ENCODE measurements around the gene NELL1.

The NELL1 gene

GRCh38 chr11:20668844-20669819 lies at the start of gene NELL1:
TSS of gene NELL1 (plus strand) at chr11:20669586.
- in situ Hi-C loops (cut with MboI; ENCODE audit: low sequenced_read_pairs) = no loop called here

- in situ Hi-C loops (cut with MboI; ENCODE audit: low sequenced_read_pairs) = no loop called here
Measured at GRCh38 chr11:20620988-20621387, 48.4 kb upstream of the NELL1 start.

DNA sequence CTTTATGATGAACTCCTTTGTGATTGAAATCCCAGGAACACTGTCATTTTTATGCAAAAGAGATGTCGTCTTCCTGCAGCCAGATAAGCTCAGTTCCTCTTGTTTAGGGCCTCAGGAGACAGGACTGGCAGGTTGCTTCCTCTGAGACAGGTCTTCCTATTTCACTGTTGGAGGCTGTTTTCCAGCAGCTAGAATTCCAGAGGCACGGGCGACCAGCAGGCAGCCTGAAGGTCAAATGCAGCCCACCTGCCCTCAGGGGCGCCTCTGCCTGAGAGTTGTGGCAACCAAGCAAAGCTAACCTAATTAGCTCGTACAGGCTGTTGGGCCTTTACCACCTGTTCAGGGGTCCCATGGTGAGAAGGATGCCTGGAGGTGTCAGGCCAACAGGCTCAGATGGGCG lies 47.7 kb upstream of the NELL1 start:
- in situ Hi-C loops (cut with MboI; ENCODE audit: low sequenced_read_pairs) = no loop called here

DNA sequence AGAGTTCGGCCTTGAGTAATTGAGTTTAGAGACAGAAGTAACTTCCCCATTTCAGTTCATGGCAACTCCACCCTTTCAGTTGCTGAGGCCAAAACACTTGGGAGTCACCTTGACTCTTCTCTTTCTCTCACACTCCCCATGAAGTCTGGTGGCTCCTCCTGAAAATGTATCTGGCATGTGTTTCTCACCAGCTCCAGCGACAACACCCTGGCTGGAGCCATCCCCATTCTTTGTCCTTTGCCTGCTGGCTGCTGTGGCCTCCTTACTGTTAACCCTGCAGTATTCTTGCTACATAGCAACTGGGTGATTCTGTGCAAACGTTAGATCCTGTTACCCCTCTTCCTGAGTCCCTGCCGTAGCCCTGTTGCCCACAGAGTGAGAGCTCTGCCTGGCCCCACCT lies 46.1 kb upstream of the NELL1 start:
- in situ Hi-C loops (cut with MboI; ENCODE audit: low sequenced_read_pairs) = no loop called here

DNA sequence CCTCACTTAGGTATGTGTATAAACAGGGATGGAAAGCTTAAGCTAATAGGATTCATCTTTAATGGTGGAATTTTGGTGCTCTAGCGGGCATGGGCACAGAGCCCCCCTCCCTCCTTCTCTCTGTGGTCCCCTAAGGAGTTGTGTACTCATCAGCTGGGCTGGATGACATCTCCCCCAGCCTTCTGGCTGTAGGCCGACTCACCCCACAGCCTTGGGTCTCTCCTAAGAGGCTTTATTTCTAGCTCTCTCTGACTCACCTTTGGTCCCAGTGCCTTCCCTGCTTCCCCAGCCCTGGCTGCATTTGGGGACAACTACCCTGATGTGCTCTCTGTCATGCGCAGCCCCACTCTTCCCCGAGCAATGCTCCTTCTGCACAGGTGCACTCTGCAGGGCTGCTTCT lies 43.1 kb upstream of the NELL1 start:
- in situ Hi-C loops (cut with MboI; ENCODE audit: low sequenced_read_pairs) = no loop called here

DNA sequence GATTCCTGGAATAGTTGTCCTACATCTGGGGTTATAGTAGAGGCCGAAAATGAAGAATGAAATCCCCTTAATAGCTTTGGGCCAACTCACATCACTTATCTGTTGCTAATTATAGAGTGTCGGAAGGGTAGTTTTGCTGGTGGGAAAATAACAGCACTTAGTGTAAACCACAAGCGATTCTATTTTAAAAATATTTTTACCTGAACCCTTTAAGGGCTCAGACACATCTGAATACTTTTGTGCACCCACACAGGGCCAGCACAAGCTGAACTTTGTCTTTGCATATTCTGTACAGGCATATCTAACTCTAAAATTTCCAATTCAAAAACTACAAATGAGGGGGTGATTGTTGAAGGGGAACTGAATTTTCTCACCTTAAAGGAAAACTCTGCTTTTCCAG lies 42.4 kb upstream of the NELL1 start:
- in situ Hi-C loops (cut with MboI; ENCODE audit: low sequenced_read_pairs) = no loop called here

DNA sequence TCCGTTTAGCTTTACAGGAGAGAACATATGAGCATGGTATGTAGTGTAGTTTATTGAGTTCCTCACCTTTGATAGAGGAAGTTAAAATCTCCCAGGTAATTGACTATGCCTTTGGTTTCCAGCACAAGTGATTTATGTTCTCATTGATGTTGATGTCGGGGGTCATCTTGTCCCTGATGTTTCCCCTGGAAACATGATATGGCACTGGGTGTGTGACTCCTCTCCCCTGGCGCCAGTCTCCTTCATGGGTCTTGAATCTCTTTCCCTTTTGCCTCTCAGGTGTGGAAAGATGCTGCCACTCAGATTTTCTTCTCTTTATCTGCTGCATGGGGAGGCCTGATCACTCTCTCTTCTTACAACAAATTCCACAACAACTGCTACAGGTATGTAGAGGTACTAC lies 41.7 kb upstream of the NELL1 start:
- in situ Hi-C loops (cut with MboI; ENCODE audit: low sequenced_read_pairs) = no loop called here

DNA sequence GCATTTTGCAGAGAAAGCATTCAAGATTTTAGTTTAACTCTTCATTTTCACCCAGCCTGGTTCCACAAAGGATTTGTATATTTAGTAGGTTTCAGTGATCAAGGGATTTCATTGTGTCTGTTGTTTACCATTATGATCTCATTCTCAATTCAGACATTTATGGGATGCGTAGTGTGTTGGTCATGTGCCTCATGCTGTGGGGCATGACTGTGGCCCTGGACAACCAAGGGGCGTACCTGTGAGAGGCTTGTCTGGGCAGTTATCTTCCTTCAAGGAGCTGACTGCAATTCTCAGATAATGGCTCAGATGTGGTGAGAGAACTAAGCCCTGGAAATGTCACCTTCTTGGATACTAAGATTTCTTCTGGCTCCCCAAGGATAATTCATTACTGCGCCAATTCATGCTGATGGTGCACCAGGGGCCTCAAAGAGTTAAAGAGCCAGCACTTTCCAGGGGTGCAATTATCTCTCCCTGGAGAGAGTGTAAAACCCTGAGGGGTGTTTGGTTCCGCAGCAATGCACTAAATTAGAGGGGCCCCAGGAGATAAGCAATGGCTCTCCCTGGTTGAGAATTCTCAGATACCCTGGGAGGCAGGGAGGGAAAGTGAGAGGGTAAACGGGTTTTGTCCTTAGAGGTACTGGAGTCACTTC lies 37.7 kb upstream of the NELL1 start:
- in situ Hi-C loops (cut with MboI; ENCODE audit: low sequenced_read_pairs) = no loop called here

GRCh38 chr11:20632169-20632532 lies 37.2 kb upstream of the NELL1 start:
- in situ Hi-C loops (cut with MboI; ENCODE audit: low sequenced_read_pairs) = no loop called here

GRCh38 chr11:20634044-20634443 lies 35.3 kb upstream of the NELL1 start:
- in situ Hi-C loops (cut with MboI; ENCODE audit: low sequenced_read_pairs) = no loop called here

GRCh38 chr11:20634781-20635180 lies 34.6 kb upstream of the NELL1 start:
- in situ Hi-C loops (cut with MboI; ENCODE audit: low sequenced_read_pairs) = no loop called here

DNA sequence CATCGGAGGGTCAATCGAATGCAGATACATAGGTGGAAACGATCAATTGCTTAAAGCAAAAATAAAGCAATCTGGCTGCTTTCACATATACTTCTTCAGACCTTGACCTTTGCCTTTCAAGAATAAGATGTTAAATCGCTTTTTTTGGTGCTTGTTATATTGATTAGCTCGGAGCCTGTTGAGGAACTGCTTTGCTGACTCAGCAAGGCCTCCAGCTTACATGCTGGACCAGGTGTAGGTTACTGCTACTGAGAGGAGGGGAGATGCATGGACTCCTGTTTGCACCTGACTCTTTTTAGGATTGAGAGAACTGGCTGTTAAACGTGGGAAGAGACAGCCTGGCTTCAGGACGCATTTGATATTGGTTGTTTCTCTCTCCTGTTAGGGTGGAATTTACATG lies 31.3 kb upstream of the NELL1 start:
- in situ Hi-C loops (cut with MboI; ENCODE audit: low sequenced_read_pairs) = no loop called here

DNA sequence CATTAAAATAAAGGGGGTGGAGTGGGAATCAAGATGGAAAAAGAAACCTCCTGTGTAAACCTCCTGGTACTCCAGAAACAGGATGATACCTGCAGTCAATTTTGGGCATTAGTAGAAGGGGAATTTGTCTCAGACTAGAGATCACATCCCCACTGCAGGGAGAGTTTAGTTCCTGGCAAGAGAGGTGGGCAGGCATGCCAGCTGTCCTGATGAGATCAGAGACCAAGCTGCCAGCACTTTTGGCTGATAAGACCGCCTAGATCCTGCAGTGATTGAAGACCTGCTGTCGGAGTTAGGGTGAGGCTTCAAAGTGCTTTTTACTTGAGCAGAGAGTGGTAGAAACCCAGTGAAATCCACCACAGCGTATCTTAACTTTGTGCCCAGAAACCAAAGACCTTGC lies 29.7 kb upstream of the NELL1 start:
- in situ Hi-C loops (cut with MboI; ENCODE audit: low sequenced_read_pairs) = no loop called here

DNA sequence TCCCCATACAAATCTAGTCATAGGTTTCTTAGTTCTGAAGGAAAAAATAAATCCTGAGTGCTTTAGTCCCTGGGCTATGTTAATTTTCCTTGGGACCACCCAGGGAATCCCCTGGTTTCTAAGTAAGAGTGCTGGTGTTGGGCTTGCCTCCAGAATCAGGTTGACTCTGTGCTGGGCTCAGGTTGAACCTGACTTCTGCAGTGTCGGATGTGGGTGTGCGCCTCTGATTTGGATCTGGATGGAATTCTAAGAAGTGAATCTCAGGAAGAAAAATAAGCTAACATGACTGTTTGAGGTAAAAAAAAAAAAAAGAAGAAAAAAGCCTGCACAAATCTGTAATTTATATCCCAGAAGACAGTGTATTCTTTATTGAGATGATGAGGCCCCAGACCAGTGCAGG lies 29.0 kb upstream of the NELL1 start:
- in situ Hi-C loops (cut with MboI; ENCODE audit: low sequenced_read_pairs) = no loop called here

GRCh38 chr11:20644360-20644759 lies 25.0 kb upstream of the NELL1 start:
- in situ Hi-C loops (cut with MboI; ENCODE audit: low sequenced_read_pairs) = no loop called here

DNA sequence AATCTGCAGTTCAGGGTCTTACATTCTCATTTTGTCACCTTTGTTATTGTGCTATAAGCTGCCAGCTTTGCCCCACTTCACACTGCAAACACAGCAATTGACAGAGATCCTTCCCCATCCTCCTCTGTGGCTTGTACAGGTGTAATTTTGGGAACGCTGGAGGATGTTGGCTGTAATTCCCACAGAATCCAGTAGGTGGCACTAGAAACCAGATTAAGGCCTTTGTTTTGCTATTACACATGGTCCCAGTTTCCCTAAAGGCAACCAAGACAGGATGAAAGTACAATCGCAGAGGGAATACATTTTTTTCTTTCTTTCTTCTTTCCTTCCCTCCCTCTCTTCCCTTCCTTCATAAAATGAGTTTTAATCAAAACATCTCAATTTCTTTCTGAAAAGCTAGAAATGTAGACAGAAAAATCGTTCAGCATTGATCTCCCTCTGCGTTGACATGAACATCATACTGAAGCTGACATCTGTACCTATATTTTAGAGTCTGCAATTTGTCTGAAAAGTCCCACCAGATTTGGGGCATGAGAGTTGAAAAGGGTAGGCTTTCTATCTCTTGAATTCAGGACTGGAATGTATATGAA lies 21.3 kb upstream of the NELL1 start:
- in situ Hi-C loops (cut with MboI; ENCODE audit: low sequenced_read_pairs) = no loop called here

GRCh38 chr11:20652150-20652806 lies 17.1 kb upstream of the NELL1 start:
- in situ Hi-C loops (cut with MboI; ENCODE audit: low sequenced_read_pairs) = no loop called here

- in situ Hi-C loops (cut with MboI; ENCODE audit: low sequenced_read_pairs) = no loop called here
Measured at GRCh38 chr11:20654038-20654437, 15.3 kb upstream of the NELL1 start.

- in situ Hi-C loops (cut with MboI; ENCODE audit: low sequenced_read_pairs) = no loop called here
Measured at GRCh38 chr11:20656901-20657300, 12.5 kb upstream of the NELL1 start.

DNA sequence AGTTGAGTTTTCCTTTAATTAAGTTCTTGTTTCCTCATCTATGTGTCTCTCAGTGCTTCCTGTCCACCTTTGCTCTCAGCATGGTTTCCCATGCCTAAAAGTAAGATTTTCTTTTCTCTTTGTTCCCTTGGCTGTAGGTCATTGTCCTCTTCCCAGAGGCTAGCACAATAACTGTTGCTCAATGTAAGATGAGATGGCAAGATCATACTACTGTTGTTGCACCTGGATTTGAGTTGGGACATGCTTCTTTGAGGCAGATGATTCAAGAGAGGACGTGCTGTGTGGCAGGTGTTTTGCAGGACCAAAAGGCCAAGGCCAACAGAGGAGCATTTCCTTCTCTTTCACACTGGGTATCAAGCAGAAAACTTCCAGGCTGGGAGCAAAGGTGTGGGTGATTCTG lies 11.3 kb upstream of the NELL1 start:
- in situ Hi-C loops (cut with MboI; ENCODE audit: low sequenced_read_pairs) = no loop called here

DNA sequence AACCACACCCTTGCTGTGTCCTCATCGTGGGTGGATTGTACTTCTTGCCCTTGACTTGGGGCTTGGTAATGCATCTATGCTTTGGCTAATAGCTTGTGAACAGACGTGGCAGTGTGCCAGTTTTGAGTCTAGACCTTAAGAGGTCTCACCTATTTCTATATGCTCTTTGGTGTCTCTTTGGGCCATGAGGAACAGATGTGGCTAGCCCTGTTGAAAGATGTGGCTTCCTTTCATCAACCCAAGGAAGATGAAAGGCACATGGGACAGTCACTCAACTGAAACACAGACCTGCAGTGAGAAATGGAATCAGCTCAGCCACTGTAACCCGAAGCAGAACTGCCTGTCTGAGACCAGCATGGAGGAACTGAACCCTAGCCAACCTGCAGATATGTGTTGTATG lies 7.9 kb upstream of the NELL1 start:
- in situ Hi-C loops (cut with MboI; ENCODE audit: low sequenced_read_pairs) = no loop called here
